Measurements from ENCODE around the gene CDH22.
A peak's percentile ranks its signal among the peaks of the same experiment; 100 is the strongest.

CDH22 gene

GRCh38 chr20:46171909-46172308, 136.4 kb downstream of the CDH22 start:
- no peak for DNase-seq (ENCODE audit: low spot score)

- DNase-seq (ENCODE audit: low spot score) = no peak
Observed at GRCh38 chr20:46171476-46171875, 136.8 kb downstream of the CDH22 start.

GRCh38 chr20:46169245-46170171, 138.8 kb downstream of the CDH22 start:
- DNase-seq (ENCODE audit: low spot score) = no peak

GRCh38 chr20:46168438-46168837, 139.9 kb downstream of the CDH22 start:
- no peak for DNase-seq (ENCODE audit: low spot score)

GRCh38 chr20:46167080-46167479, 141.2 kb downstream of the CDH22 start:
- DNase-seq (ENCODE audit: low spot score) = no peak

GRCh38 chr20:46164254-46164653, 144.0 kb downstream of the CDH22 start:
- no peak for DNase-seq (ENCODE audit: low spot score)

- DNase-seq (ENCODE audit: low spot score) = no peak
Observed at GRCh38 chr20:46161921-46162320, 146.4 kb downstream of the CDH22 start.

- no peak for DNase-seq (ENCODE audit: low spot score)
Observed at GRCh38 chr20:46160661-46161060, 147.6 kb downstream of the CDH22 start.

- DNase-seq (ENCODE audit: low spot score) = no peak
Observed at GRCh38 chr20:46159101-46159897, 149.0 kb downstream of the CDH22 start.

- DNase-seq (ENCODE audit: low spot score) = no peak
Observed at GRCh38 chr20:46158476-46158987, 149.8 kb downstream of the CDH22 start.

- DNase-seq (ENCODE audit: low spot score) = no peak
Observed at GRCh38 chr20:46157625-46158024, 150.7 kb downstream of the CDH22 start.

- no peak for DNase-seq (ENCODE audit: low spot score)
Observed at GRCh38 chr20:46157076-46157592, 151.2 kb downstream of the CDH22 start.

GRCh38 chr20:46156065-46156464, 152.2 kb downstream of the CDH22 start:
- no peak for DNase-seq (ENCODE audit: low spot score)

- no peak for DNase-seq (ENCODE audit: low spot score)
Observed at GRCh38 chr20:46154796-46155195, 153.5 kb downstream of the CDH22 start.

- no peak for DNase-seq (ENCODE audit: low spot score)
Observed at GRCh38 chr20:46154305-46154704, 154.0 kb downstream of the CDH22 start.

GRCh38 chr20:46152824-46153586, 155.3 kb downstream of the CDH22 start:
- no peak for DNase-seq (ENCODE audit: low spot score)

GRCh38 chr20:46151936-46152335, 156.4 kb downstream of the CDH22 start:
- DNase-seq (ENCODE audit: low spot score) = no peak

GRCh38 chr20:46150943-46151342, 157.4 kb downstream of the CDH22 start:
- peak; percentile 20 for DNase-seq (ENCODE audit: low spot score)

GRCh38 chr20:46148313-46149208, 159.7 kb downstream of the CDH22 start:
- no peak for DNase-seq (ENCODE audit: low spot score)

- DNase-seq (ENCODE audit: low spot score) = no peak
Observed at GRCh38 chr20:46145713-46146112, 162.6 kb downstream of the CDH22 start.

Measured in pons (tissue), 1 donor.